ENCODE data around the gene C11orf86.

GRCh38 chr11:67015048-67015447, 39.9 kb downstream of the C11orf86 start:
- TF ChIP-seq FOSL1 (IDR thresholded peaks at IDR 0.05; ENCODE audit: insufficient read depth, low read depth, low read length) (no peak), BRCA1 (IDR thresholded peaks at IDR 0.05; ENCODE audit: low read depth, low read length) (no peak), CTCF (IDR thresholded peaks at IDR 0.05; ENCODE audit: control extremely low read depth in 1 of 3, insufficient read depth in 1 of 3, low read depth in 1 of 3, low read length in 3 of 3) (no peak), RFX5 (IDR thresholded peaks at IDR 0.05; ENCODE audit: borderline replicate concordance, low read depth, low read length) (no peak), YY1 (IDR thresholded peaks at IDR 0.05; ENCODE audit: low read depth, low read length) (no peak), RAD21 (IDR thresholded peaks at IDR 0.05 in 1 of 2, conservative IDR thresholded peaks at IDR 0.05 in 1 of 2; ENCODE audit: low read depth in 2 of 2, low read length in 2 of 2) (no peak)
